Transverse colon (tissue), 4 donors: ENCODE results near the gene DDAH1. TPM values are rescaled to one million over a fixed set of nuclear protein-coding genes. Genes with fewer than 3 reads are reported as not detected.

Source experiments
- DNase-seq: peaks from one replicate; pipeline ENCODE4 v3.0.0-alpha.2; 2019
- H3K27ac ChIP-seq, 4 donors: fragments of 200-600 bp; sonication (generic); 2 replicates each; pipeline ENCODE4 v1.5.1; 2016 to 2018; ENCODE audit warnings: inconsistent platforms in 4 of 4
- H3K27me3 ChIP-seq: fragments of 200-600 bp; sonication (generic); 2 replicates; pipeline ENCODE4 v1.5.1; 2017; ENCODE audit warnings: inconsistent platforms
- H3K36me3 ChIP-seq, 4 donors: fragments of 200-600 bp; sonication (generic); 2 replicates each; pipeline ENCODE4 v1.5.1; 2017 to 2019; ENCODE audit warnings: inconsistent platforms in 4 of 4
- H3K4me1 ChIP-seq, 4 donors: fragments of 200-600 bp; sonication (generic); 2 replicates each; pipeline ENCODE4 v1.5.1; 2017 to 2020; ENCODE audit warnings: inconsistent platforms in 4 of 4
- H3K4me3 ChIP-seq, 4 donors: fragments of 200-600 bp; sonication (generic); 1 replicate in 1 of 4; 2 replicates in 3 of 4; pipeline versions ENCODE4 v1.5.1 to v1.6.1; 2017 to 2019; ENCODE audit warnings: inconsistent platforms in 4 of 4
- H3K9me3 ChIP-seq, 2 donors: fragments of 200-600 bp; sonication (generic); 2 replicates each; pipeline ENCODE4 v1.5.1; 2017 to 2019; ENCODE audit warnings: inconsistent platforms in 2 of 2
- CTCF ChIP-seq, 5 experiments: fragments of 200-600 bp in 3 of 5; fragments of 450-650 bp in 2 of 5; sonication (generic) in 3 of 5; IDR thresholded peaks; 1 replicate in 2 of 5; 2 replicates in 3 of 5; pipeline ENCODE4 v1.5.1; 2016 to 2017; ENCODE audit warnings: antibody characterized with exemption in 5 of 5, inconsistent platforms in 3 of 5, mild to moderate bottlenecking in 2 of 5, moderate library complexity in 1 of 5
- EP300 ChIP-seq: sonication (generic); formaldehyde crosslinking; IDR thresholded peaks from one replicate; pipeline ENCODE4 v1.6.1; 2017; ENCODE audit warnings: antibody characterized with exemption, low read depth
- POLR2A ChIP-seq: fragments of 450-650 bp; IDR thresholded peaks from one replicate; pipeline ENCODE4 v1.6.1; 2016; ENCODE audit warnings: antibody characterized with exemption, mild to moderate bottlenecking, moderate library complexity
- POLR2AphosphoS5 ChIP-seq, 3 donors: sonication (generic); formaldehyde crosslinking; IDR thresholded peaks; one replicate each; pipeline ENCODE4 v1.6.1; 2016; ENCODE audit warnings: antibody characterized with exemption in 3 of 3
- WGBS, 2 donors: methylation state at CpG; one replicate each; pipeline ENCODE4 v1.1.5; 2018; ENCODE audit warnings: low coverage in 1 of 2; 5-methylcytosine and 5-hydroxymethylcytosine counted together
- in situ Hi-C, 4 donors: fragments of 200-750 bp; cut with MboI; loops; one replicate each; pipeline versions ENCODE4 v1.15.0 to v1.15.1; 2017; ENCODE audit warnings: low sequenced_read_pairs in 3 of 4, low pct_ligation_motif_present in 1 of 4, low pct_unique_long_range_greater_than_20kb in 1 of 4
- intact Hi-C: fragments of 100-400 bp; cut with DNase I; formaldehyde crosslinking; loops from one replicate; pipeline ENCODE4 v1.15.1; 2023; ENCODE audit warnings: low total_unique reads
- total RNA-seq, 4 donors: library from RNA; depleted of rRNA; stranded (reverse); fragments of >200 nt; gene quantifications; one replicate each; pipeline ENCODE4 v1.1.0, GENCODE V29; 2016

Gene DDAH1
- total RNA-seq, 4 donors from 2014 or later = 22.4 to 69.4 (median 48.3) TPM

GRCh38 chr1:85295654-85296053 lies 169.3 kb downstream of the DDAH1 start:
- intact Hi-C loops (no loop called here), in situ Hi-C loops (no loop called here)
- no peak overlapping the region for H3K4me3 ChIP-seq
- WGBS, 2 donors = 85% methylated on average over 4 of the region's 4 CpGs; no CpG with 5 or more reads in 1 of the 2 donors
- H3K4me1 ChIP-seq = peaks cover 9 to 20% (median 15%) of the 10 kb centered on the region in 4 donors
- DNase-seq = no peak
- H3K36me3 ChIP-seq = no peaks in the 10 kb centered on the region
- no peaks in the 10 kb centered on the region for H3K27me3 ChIP-seq
- no peak overlapping the region for H3K27ac ChIP-seq
- H3K9me3 ChIP-seq = no peaks in the 10 kb centered on the region
- TF ChIP-seq CTCF (IDR thresholded peaks at IDR 0.05) = no peak

GRCh38 chr1:85295006-85295431 lies 169.9 kb downstream of the DDAH1 start:
- H3K4me3 ChIP-seq = no peak overlapping the region
- intact Hi-C loops = no loop called here
- H3K9me3 ChIP-seq = no peaks in the 10 kb centered on the region
- in situ Hi-C loops = no loop called here
- no peak overlapping the region for H3K27ac ChIP-seq
- H3K36me3 ChIP-seq = no peaks in the 10 kb centered on the region
- TF ChIP-seq CTCF (IDR thresholded peaks at IDR 0.05) (no peak), POLR2A (no peak), POLR2AphosphoS5 (IDR thresholded peaks at IDR 0.05) (no peak), EP300 (no peak)
- WGBS, 2 donors = 46 to 60% methylated on average over 2 to 3 of the region's 3 CpGs
- no peak for DNase-seq
- H3K27me3 ChIP-seq = no peaks in the 10 kb centered on the region
- H3K4me1 ChIP-seq = peaks cover 9 to 20% (median 15%) of the 10 kb centered on the region in 4 donors

GRCh38 chr1:85290826-85291225 lies 174.1 kb downstream of the DDAH1 start:
- Histone ChIP-seq H3K4me1 (no peaks in the 10 kb centered on the region), H3K27ac (no peak overlapping the region), H3K9me3 (no peaks in the 10 kb centered on the region), H3K27me3 (no peaks in the 10 kb centered on the region), H3K4me3 (no peak overlapping the region), H3K36me3 (no peaks in the 10 kb centered on the region)
- TF ChIP-seq CTCF (IDR thresholded peaks at IDR 0.05) (no peak), POLR2A (no peak), POLR2AphosphoS5 (IDR thresholded peaks at IDR 0.05) (no peak), EP300 (no peak)
- 97 to 100% methylated on average over 2 of the region's 2 CpGs for WGBS, 2 donors
- DNase-seq = no peak
- intact Hi-C loops = no loop called here
- in situ Hi-C loops = no loop called here

GRCh38 chr1:85289848-85290335 lies 175.1 kb downstream of the DDAH1 start:
- Histone ChIP-seq H3K27me3 (no peaks in the 10 kb centered on the region), H3K27ac (no peak overlapping the region), H3K36me3 (no peaks in the 10 kb centered on the region), H3K4me1 (no peaks in the 10 kb centered on the region), H3K4me3 (no peak overlapping the region), H3K9me3 (no peaks in the 10 kb centered on the region)
- TF ChIP-seq POLR2AphosphoS5 (IDR thresholded peaks at IDR 0.05) = no peak
- TF ChIP-seq EP300 = no peak
- no peak for TF ChIP-seq CTCF (IDR thresholded peaks at IDR 0.05)
- TF ChIP-seq POLR2A = no peak
- WGBS, 2 donors = 78 to 83% methylated on average over 3 to 4 of the region's 4 CpGs
- intact Hi-C loops = loop anchor here (5.0 kb wide), 1 partner anchor 938 kb away; no protein-coding TSS in a partner anchor
- no peak for DNase-seq
- in situ Hi-C loops = no loop called here
